ENCODE data around the gene PSD4.

PSD4 gene

DNA sequence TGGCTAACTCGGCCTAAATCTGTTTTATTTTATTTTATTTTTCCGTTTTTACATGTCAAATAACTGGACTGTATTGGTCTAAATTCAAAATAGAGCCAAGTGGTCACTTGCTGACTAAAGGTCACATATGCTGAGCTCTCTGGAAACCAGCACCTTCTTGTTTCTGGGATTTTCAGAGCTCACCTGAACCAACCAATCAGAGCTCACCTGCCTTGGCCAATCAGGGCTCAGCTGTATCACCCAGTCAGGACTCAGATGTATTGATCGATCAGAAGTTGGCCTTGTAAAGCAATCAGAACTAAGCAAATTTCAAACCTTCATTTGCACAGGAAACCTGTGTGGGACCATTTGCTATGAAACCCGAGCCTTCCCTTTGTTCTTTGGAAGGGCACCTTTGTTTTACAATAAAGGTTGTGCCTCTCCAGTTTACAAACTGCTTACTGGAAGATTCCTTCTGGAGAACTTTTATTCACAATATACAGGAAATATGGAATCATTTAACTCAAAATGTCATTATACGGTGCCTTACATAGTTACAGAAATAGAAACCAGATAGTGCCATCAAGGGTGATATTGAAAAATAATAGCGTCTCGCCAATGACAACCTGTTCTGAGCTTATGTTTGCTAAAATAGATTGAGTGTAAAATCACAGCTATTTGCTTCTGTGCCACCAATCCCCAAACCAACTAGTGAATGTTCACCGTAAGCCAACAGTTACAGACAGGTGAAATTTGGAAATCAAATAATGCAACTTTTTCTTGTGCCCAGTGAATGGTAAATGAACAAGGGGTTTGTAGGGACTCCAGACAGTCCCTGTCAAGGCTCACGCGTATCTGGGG, 17.3 kb upstream of the PSD4 start:
- no peak overlapping the region for H3K9ac ChIP-seq (ENCODE audit: low read length)
- DNase-seq = no peak
- H3K27me3 ChIP-seq (replicated peaks; ENCODE audit: insufficient read depth, low read length) = no peaks in the 10 kb centered on the region
- H3K4me2 ChIP-seq (ENCODE audit: low read depth, low read length) = peak overlapping the region; percentile 53
- peak overlapping the region; percentile 39; the same call in 1 of the 2 replicates for H3K4me3 ChIP-seq (ENCODE audit: low read length)
- H3K79me2 ChIP-seq (ENCODE audit: low read length) = no peaks in the 10 kb centered on the region
- no peaks in the 10 kb centered on the region for H3K9me3 ChIP-seq (replicated peaks; ENCODE audit: insufficient read depth, low read length)
- H2AFZ ChIP-seq (ENCODE audit: low read length) = peak overlapping the region; percentile 87
- no peaks in the 10 kb centered on the region for H3K9me2 ChIP-seq (replicated peaks; ENCODE audit: insufficient read depth, low read length)
- TF ChIP-seq, protein P1, sequence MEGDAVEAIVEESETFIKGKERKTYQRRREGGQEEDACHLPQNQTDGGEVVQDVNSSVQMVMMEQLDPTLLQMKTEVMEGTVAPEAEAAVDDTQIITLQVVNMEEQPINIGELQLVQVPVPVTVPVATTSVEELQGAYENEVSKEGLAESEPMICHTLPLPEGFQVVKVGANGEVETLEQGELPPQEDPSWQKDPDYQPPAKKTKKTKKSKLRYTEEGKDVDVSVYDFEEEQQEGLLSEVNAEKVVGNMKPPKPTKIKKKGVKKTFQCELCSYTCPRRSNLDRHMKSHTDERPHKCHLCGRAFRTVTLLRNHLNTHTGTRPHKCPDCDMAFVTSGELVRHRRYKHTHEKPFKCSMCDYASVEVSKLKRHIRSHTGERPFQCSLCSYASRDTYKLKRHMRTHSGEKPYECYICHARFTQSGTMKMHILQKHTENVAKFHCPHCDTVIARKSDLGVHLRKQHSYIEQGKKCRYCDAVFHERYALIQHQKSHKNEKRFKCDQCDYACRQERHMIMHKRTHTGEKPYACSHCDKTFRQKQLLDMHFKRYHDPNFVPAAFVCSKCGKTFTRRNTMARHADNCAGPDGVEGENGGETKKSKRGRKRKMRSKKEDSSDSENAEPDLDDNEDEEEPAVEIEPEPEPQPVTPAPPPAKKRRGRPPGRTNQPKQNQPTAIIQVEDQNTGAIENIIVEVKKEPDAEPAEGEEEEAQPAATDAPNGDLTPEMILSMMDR (IDR thresholded peaks at IDR 0.05; ENCODE audit: low read length) = no peak
- TF ChIP-seq EZH2 (optimal IDR thresholded peaks at IDR 0.05; ENCODE audit: low read depth, low read length) (no peak), EZH2phosphoT487 (IDR thresholded peaks at IDR 0.05; ENCODE audit: low read length) (no peak)
- H4K20me1 ChIP-seq (ENCODE audit: insufficient read depth, low read length) = no peaks in the 10 kb centered on the region
- H3F3A ChIP-seq (ENCODE audit: insufficient read depth, low read length) = no peaks in the 10 kb centered on the region
- no peak overlapping the region for H3K27ac ChIP-seq (ENCODE audit: low read length)
- no peaks in the 10 kb centered on the region for H3K36me3 ChIP-seq (replicated peaks; ENCODE audit: insufficient read depth, low read length)
- peaks cover 4% of the 10 kb centered on the region; the same call in 1 of the 2 replicates for H3K4me1 ChIP-seq (ENCODE audit: low read length)

GRCh38 chr2:113157118-113157896, 16.5 kb upstream of the PSD4 start:
- Histone ChIP-seq H3K4me1 (ENCODE audit: low read length) (peaks cover 4% of the 10 kb centered on the region; the same call in 1 of the 2 replicates), H3K27me3 (replicated peaks; ENCODE audit: insufficient read depth, low read length) (no peaks in the 10 kb centered on the region), H3K79me2 (ENCODE audit: low read length) (no peaks in the 10 kb centered on the region), H3K4me2 (ENCODE audit: low read depth, low read length) (peak overlapping the region; percentile 64), H3K9me2 (replicated peaks; ENCODE audit: insufficient read depth, low read length) (no peaks in the 10 kb centered on the region), H2AFZ (ENCODE audit: low read length) (peak overlapping the region; percentile 89), H4K20me1 (ENCODE audit: insufficient read depth, low read length) (no peaks in the 10 kb centered on the region), H3K27ac (ENCODE audit: low read length) (no peak overlapping the region), H3K9ac (ENCODE audit: low read length) (peak overlapping the region; percentile 19; the same call in 1 of the 2 replicates), H3K9me3 (replicated peaks; ENCODE audit: insufficient read depth, low read length) (no peaks in the 10 kb centered on the region), H3F3A (ENCODE audit: insufficient read depth, low read length) (no peaks in the 10 kb centered on the region), H3K36me3 (replicated peaks; ENCODE audit: insufficient read depth, low read length) (no peaks in the 10 kb centered on the region), H3K4me3 (ENCODE audit: low read length) (peak overlapping the region; percentile 62)
- DNase-seq = no peak
- TF ChIP-seq EZH2phosphoT487 (IDR thresholded peaks at IDR 0.05; ENCODE audit: low read length) = no peak
- TF ChIP-seq, protein P1 (IDR thresholded peaks at IDR 0.05; ENCODE audit: low read length) = no peak

- TF ChIP-seq EZH2phosphoT487 (IDR thresholded peaks at IDR 0.05; ENCODE audit: low read length) (no peak), EZH2 (optimal IDR thresholded peaks at IDR 0.05; ENCODE audit: low read depth, low read length) (no peak)
- TF ChIP-seq, protein P1 (IDR thresholded peaks at IDR 0.05; ENCODE audit: low read length) = no peak
- H3K27ac ChIP-seq (ENCODE audit: low read length) = no peak overlapping the region
- peaks cover 4% of the 10 kb centered on the region; the same call in 1 of the 2 replicates for H3K4me1 ChIP-seq (ENCODE audit: low read length)
- no peaks in the 10 kb centered on the region for H3K79me2 ChIP-seq (ENCODE audit: low read length)
- H4K20me1 ChIP-seq (ENCODE audit: insufficient read depth, low read length) = no peaks in the 10 kb centered on the region
- H3K9me3 ChIP-seq (replicated peaks; ENCODE audit: insufficient read depth, low read length) = no peaks in the 10 kb centered on the region
- H3K27me3 ChIP-seq (replicated peaks; ENCODE audit: insufficient read depth, low read length) = no peaks in the 10 kb centered on the region
- no peaks in the 10 kb centered on the region for H3K36me3 ChIP-seq (replicated peaks; ENCODE audit: insufficient read depth, low read length)
- peak overlapping the region; percentile 64; the same call in 1 of the 2 replicates for H3K4me2 ChIP-seq (ENCODE audit: low read depth, low read length)
- no peaks in the 10 kb centered on the region for H3F3A ChIP-seq (ENCODE audit: insufficient read depth, low read length)
- H3K9me2 ChIP-seq (replicated peaks; ENCODE audit: insufficient read depth, low read length) = no peaks in the 10 kb centered on the region
- H3K9ac ChIP-seq (ENCODE audit: low read length) = peak overlapping the region; percentile 19; the same call in 1 of the 2 replicates
- H3K4me3 ChIP-seq (ENCODE audit: low read length) = peak overlapping the region; percentile 62
- no peak for DNase-seq
- H2AFZ ChIP-seq (ENCODE audit: low read length) = peak overlapping the region; percentile 89
Observed at GRCh38 chr2:113157897-113158753, 15.6 kb upstream of the PSD4 start.
